GM12878 (cell line): ENCODE data around the gene OTX2. TPM values are rescaled to one million over a fixed set of nuclear protein-coding genes. Genes with fewer than 3 reads are reported as not detected.

Experiments used
- ATAC-seq: fragments of 200-7000 bp; cut with Tn5 transposase; 3 replicates; pipeline ENCODE4 v1.9.1; 2020; ENCODE audit warnings: mild to moderate bottlenecking, moderate library complexity
- BruUV-seq: library from RNA; stranded (reverse); fragments of 400-500 nt; replicated peaks from 2 replicates; lab custom pipeline; 2021; lab: Mats Ljungman, UMichigan
- CTCF ChIA-PET: fragments of 300-600 bp; sonication (Branson Sonifier 250); formaldehyde crosslinking; extraction: SDS; loops from one replicate; lab custom pipeline; 2021; ENCODE audit warnings: inconsistent platforms; lab: Yijun Ruan, JAX
- POLR2A ChIA-PET: fragments of 350-600 bp; formaldehyde crosslinking; extraction: SDS; loops from one replicate; lab custom pipeline; 2021; ENCODE audit warnings: inconsistent platforms; lab: Charles Lee
- RAD21 ChIA-PET: fragments of 300-600 bp; sonication (Branson Sonifier 250); formaldehyde crosslinking; loops from one replicate; lab custom pipeline; 2023; ENCODE audit warnings: antibody characterized with exemption; ENCODE audit not compliant: unreplicated experiment; lab: Charles Lee
- SMC1A ChIA-PET: fragments of 300-600 bp; sonication (Branson Sonifier 250); formaldehyde crosslinking; loops from one replicate; lab custom pipeline; 2023; ENCODE audit not compliant: unreplicated experiment, uncharacterized antibody; lab: Charles Lee
- DNase-seq: peaks from one replicate; pipeline ENCODE4 v3.0.0-alpha.2; 2011; ENCODE audit warnings: low read depth, low spot score
- FAIRE-seq: peaks from 3 replicates; lab custom pipeline; 2011; peaks lifted over from hg19 to GRCh38; lab: Jason Lieb, UNC
- H2AFZ ChIP-seq: 2 replicates; pipeline ENCODE4 v1.6.0; 2011; ENCODE audit warnings: low read depth, low read length, control low read depth; ENCODE audit not compliant: control insufficient read depth
- H3K27ac ChIP-seq: 2 replicates; pipeline ENCODE4 v1.5.1; 2011; ENCODE audit warnings: control low read depth; ENCODE audit not compliant: control insufficient read depth, insufficient read depth
- H3K27me3 ChIP-seq, 2 experiments: replicated peaks in 1 of 2; 2 replicates each; pipeline versions ENCODE4 v1.6.0 to v1.6.1; 2011; ENCODE audit warnings: low read length in 1 of 2; ENCODE audit not compliant: control insufficient read depth in 2 of 2, insufficient read depth in 2 of 2
- H3K36me3 ChIP-seq, 2 experiments: 2 replicates each; pipeline ENCODE4 v1.5.1; 2011; ENCODE audit warnings: low read length in 1 of 2; ENCODE audit not compliant: control insufficient read depth in 2 of 2, insufficient read depth in 2 of 2
- H3K4me1 ChIP-seq: 2 replicates; pipeline ENCODE4 v1.6.1; 2011; ENCODE audit warnings: mild to moderate bottlenecking, low read length, moderate library complexity, mixed read lengths; ENCODE audit not compliant: control insufficient read depth, insufficient read depth
- H3K4me2 ChIP-seq: 2 replicates; pipeline ENCODE4 v1.6.0; 2011; ENCODE audit warnings: control low read depth; ENCODE audit not compliant: control insufficient read depth, insufficient read depth
- H3K4me3 ChIP-seq: fragments of 200-600 bp; sonication (generic); 2 replicates; pipeline ENCODE4 v1.5.1; 2016
- H3K79me2 ChIP-seq: 2 replicates; pipeline ENCODE4 v1.6.0; 2011; ENCODE audit warnings: low read length; ENCODE audit not compliant: control insufficient read depth, insufficient read depth
- H3K9ac ChIP-seq: 2 replicates; pipeline ENCODE4 v1.8.0; 2011; ENCODE audit warnings: low read length, control low read depth, mixed read lengths; ENCODE audit not compliant: control insufficient read depth, insufficient read depth
- H3K9me3 ChIP-seq: replicated peaks from 3 replicates; pipeline ENCODE4 v1.5.1; 2011; ENCODE audit warnings: mild to moderate bottlenecking, low read length; ENCODE audit not compliant: control insufficient read depth, insufficient read depth
- H4K20me1 ChIP-seq: 2 replicates; pipeline ENCODE4 v1.6.0; 2011; ENCODE audit not compliant: control insufficient read depth, insufficient read depth
- ATF7 ChIP-seq: fragments of 450-650 bp; IDR thresholded peaks from 2 replicates; pipeline ENCODE4 v1.6.1; 2016; ENCODE audit warnings: low read depth, mild to moderate bottlenecking
- CREM ChIP-seq: IDR thresholded peaks from 2 replicates; pipeline ENCODE4 v1.6.1; 2014; ENCODE audit warnings: antibody characterized with exemption, low read depth
- IKZF1 ChIP-seq: fragments of 450-650 bp; conservative IDR thresholded peaks from 2 replicates; pipeline ENCODE4 v1.6.1; 2017; ENCODE audit warnings: antibody characterized with exemption, mild to moderate bottlenecking
- NFIC ChIP-seq: IDR thresholded peaks from 2 replicates; pipeline ENCODE4 v1.6.1; 2012; ENCODE audit warnings: low read depth, mild to moderate bottlenecking, inconsistent platforms, low read length, moderate library complexity
- NFYB ChIP-seq: IDR thresholded peaks from 2 replicates; pipeline ENCODE4 v1.6.1; 2011; ENCODE audit warnings: low read depth, mild to moderate bottlenecking, low read length, improper control_type of control experiment, moderate library complexity; ENCODE audit not compliant: insufficient read depth
- RAD51 ChIP-seq: fragments of 450-650 bp; IDR thresholded peaks from 2 replicates; pipeline ENCODE4 v1.6.1; 2016; ENCODE audit warnings: moderate library complexity, mild to moderate bottlenecking, inconsistent platforms
- SIX5 ChIP-seq: IDR thresholded peaks from 2 replicates; pipeline ENCODE4 v1.6.1; 2011; ENCODE audit warnings: mild to moderate bottlenecking, low read depth, low read length, moderate library complexity; ENCODE audit not compliant: severe bottlenecking
- SMAD1 ChIP-seq: fragments of 450-650 bp; IDR thresholded peaks from 2 replicates; pipeline ENCODE4 v1.6.1; 2018; ENCODE audit warnings: mild to moderate bottlenecking, low read depth; ENCODE audit not compliant: partially characterized antibody
- SMAD5 ChIP-seq: IDR thresholded peaks from 2 replicates; pipeline ENCODE4 v1.6.1; 2016; ENCODE audit warnings: antibody characterized with exemption, low read depth
- SPI1 ChIP-seq: IDR thresholded peaks from 2 replicates; pipeline ENCODE4 v1.6.1; 2011; ENCODE audit warnings: low read depth, mild to moderate bottlenecking, low read length, moderate library complexity, borderline replicate concordance; ENCODE audit not compliant: insufficient read depth
- SUZ12 ChIP-seq: fragments of 200-600 bp; sonication (generic); IDR thresholded peaks from one replicate; pipeline ENCODE4 v1.6.1; 2018; ENCODE audit warnings: antibody characterized with exemption, mild to moderate bottlenecking; ENCODE audit not compliant: unreplicated experiment
- TCF12 ChIP-seq: IDR thresholded peaks from 2 replicates; pipeline ENCODE4 v1.6.1; 2011; ENCODE audit warnings: low read depth, mild to moderate bottlenecking, low read length
- WGBS: methylation state at CpG from one replicate; pipeline ENCODE4 v1.1.6; 2016; ENCODE audit warnings: low lambda C conversion rate; ENCODE audit not compliant: insufficient replicate concordance, insufficient coverage; ENCODE audit errors: missing lambda C conversion rate; 5-methylcytosine and 5-hydroxymethylcytosine counted together
- in situ Hi-C: fragments of 300-500 bp; cut with MboI; formaldehyde crosslinking; loops from 9 replicates; pipeline ENCODE4 v1.14.3; 2018; ENCODE audit warnings: mixed read lengths
- intact Hi-C: fragments of 100-400 bp; cut with micrococcal nuclease; formaldehyde crosslinking; loops from one replicate; pipeline ENCODE4 v1.14.2; 2022; ENCODE audit not compliant: unreplicated experiment
- polyA plus RNA-seq, 11 experiments: library from polyadenylated mRNA; depleted of rRNA in 4 of 11; unstranded in 6 of 11; stranded (reverse) in 5 of 11; fragments of >200 nt; fragmentation: Nextera tagmentation in 4 of 11; fragmentation: Illumina TruSeq in 1 of 11; extraction: Ambion mirVana in 4 of 11; extraction: Trizol in 1 of 11; gene quantifications; 1 replicate in 1 of 11; 2 replicates in 10 of 11; pipeline versions ENCODE4 v1.2.1 to v1.2.3, GENCODE V29; 2011 to 2016; ENCODE audit warnings: inconsistent platforms in 2 of 11, missing spikeins in 2 of 11, low read depth in 1 of 11
- total RNA-seq, 4 experiments: library from RNA; depleted of rRNA in 3 of 4; stranded (reverse); fragments of >200 nt in 3 of 4; fragmentation: Illumina TruSeq in 1 of 4; extraction: Trizol in 1 of 4; gene quantifications; 2 replicates each; pipeline versions ENCODE4 v1.2.1 to v1.2.3, GENCODE V29; 2013 to 2021

OTX2 gene
- total and polyA plus RNA-seq, 10 of the 15 experiments (the other 5 are each of a cell fraction or from before 2014, with no cell fraction given): not detected

DNA sequence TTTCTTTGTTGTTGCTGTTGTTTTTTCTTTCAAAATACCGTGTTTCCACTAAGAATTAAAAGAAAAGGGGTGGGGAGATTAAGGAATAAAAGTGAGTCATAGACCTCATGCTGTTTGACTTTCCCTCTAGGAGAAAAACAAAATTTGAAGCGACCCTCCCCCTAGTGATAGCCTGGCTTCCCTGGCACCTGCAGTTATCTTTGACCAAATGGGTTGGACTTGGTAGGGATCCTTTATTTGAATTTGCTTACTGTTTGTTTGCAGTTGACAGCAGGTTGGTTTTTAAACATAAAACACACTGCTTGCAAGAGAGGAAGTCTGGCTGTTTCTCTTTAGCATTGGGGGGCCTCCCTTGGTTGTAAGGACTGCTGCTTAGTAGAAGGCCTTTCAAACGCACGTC is 14.0 kb downstream of the OTX2 start:
- intact Hi-C loops: no loop called here
- Histone ChIP-seq H3K4me2 (no peak overlapping the region), H3K36me3 (no peaks in the 10 kb centered on the region), H4K20me1 (no peaks in the 10 kb centered on the region), H3K4me3 (no peak overlapping the region), H2AFZ (no peak overlapping the region), H3K4me1 (no peaks in the 10 kb centered on the region), H3K9ac (no peak overlapping the region), H3K9me3 (no peaks in the 10 kb centered on the region; the same call in 2 of the 3 replicates), H3K27me3 (peaks cover 8 to 18% of the 10 kb centered on the region in 2 experiments), H3K27ac (no peak overlapping the region), H3K79me2 (no peaks in the 10 kb centered on the region)
- SMC1A ChIA-PET: no interaction called here
- 15% methylated on average over 4 of the region's 4 CpGs for WGBS
- BruUV-seq: no TSS peak
- POLR2A ChIA-PET: no interaction called here
- ATAC-seq (no peak), FAIRE-seq (no peak), DNase-seq (no peak)
- in situ Hi-C loops: no loop called here
- RAD21 ChIA-PET: no interaction called here
- no peak for TF ChIP-seq SMAD5
- no peak for TF ChIP-seq SIX5
- TF ChIP-seq NFYB: no peak
- TF ChIP-seq SUZ12: no peak
- no peak for TF ChIP-seq SMAD1
- no peak for TF ChIP-seq TCF12
- no peak for TF ChIP-seq SPI1
- TF ChIP-seq CREM: no peak
- no peak for TF ChIP-seq IKZF1
- no peak for TF ChIP-seq ATF7
- no peak for TF ChIP-seq RAD51
- no peak for TF ChIP-seq NFIC
- CTCF ChIA-PET: no interaction called here
